ENCODE results near the gene KCNK5.

- TF ChIP-seq CEBPB (IDR thresholded peaks at IDR 0.05; ENCODE audit: low read depth, low read length) = no peak
- TF ChIP-seq RFX5 (IDR thresholded peaks at IDR 0.05; ENCODE audit: borderline replicate concordance, low read depth, low read length) = no peak
- no peak for TF ChIP-seq CTCF (IDR thresholded peaks at IDR 0.05; ENCODE audit: control extremely low read depth in 1 of 3, insufficient read depth in 1 of 3, low read depth in 1 of 3, low read length in 3 of 3)
- no peak for TF ChIP-seq TAF7 (optimal IDR thresholded peaks at IDR 0.05; ENCODE audit: borderline replicate concordance, low read depth, low read length)
- no peak for TF ChIP-seq USF2 (IDR thresholded peaks at IDR 0.05; ENCODE audit: low read length)
Observed at GRCh38 chr6:39217177-39217864, 12.0 kb downstream of the KCNK5 start.
